IPS DF 6.9 (cell line): ENCODE data around the gene EDEM1.

ENCODE experiments used
- DNase-seq: peaks from one replicate; pipeline ENCODE4 v3.0.0-alpha.2; 2013; ENCODE audit warnings: low read depth, low spot score
- H3K27ac ChIP-seq: one replicate; pipeline ENCODE4 v1.5.1; 2013; ENCODE audit warnings: low read length, control low read depth
- H3K27me3 ChIP-seq: 2 replicates; pipeline ENCODE4 v1.6.1; 2013; ENCODE audit warnings: mild to moderate bottlenecking, low read length; ENCODE audit not compliant: control insufficient read depth, insufficient read depth
- H3K36me3 ChIP-seq: 2 replicates; pipeline ENCODE4 v1.6.1; 2013; ENCODE audit warnings: low read length; ENCODE audit not compliant: control insufficient read depth, insufficient read depth
- H3K4me1 ChIP-seq: 2 replicates; pipeline ENCODE4 v1.6.1; 2013; ENCODE audit warnings: low read length; ENCODE audit not compliant: control insufficient read depth, insufficient read depth
- H3K4me3 ChIP-seq: 2 replicates; pipeline ENCODE4 v1.5.1; 2013; ENCODE audit warnings: mild to moderate bottlenecking, low read length
- H3K9me3 ChIP-seq: 2 replicates; pipeline ENCODE4 v1.6.1; 2013; ENCODE audit warnings: low read length, inconsistent platforms; ENCODE audit not compliant: control insufficient read depth, insufficient read depth
- WGBS: extraction: QIAGEN DNeasy Blood & Tissue Kit; methylation state at CpG from one replicate; pipeline ENCODE4 v1.1.7; 2013; ENCODE audit warnings: mixed read lengths, missing lambda C conversion rate; ENCODE audit not compliant: insufficient read length, insufficient coverage; 5-methylcytosine and 5-hydroxymethylcytosine counted together

EDEM1 gene

GRCh38 chr3:5251196-5251583 is 63.7 kb downstream of the EDEM1 start:
- H3K9me3 ChIP-seq = no peaks in the 10 kb centered on the region
- no peak overlapping the region for H3K27ac ChIP-seq
- H3K4me3 ChIP-seq = no peak overlapping the region
- no CpG with 5 or more reads among the region's 6 CpGs for WGBS
- H3K27me3 ChIP-seq = no peaks in the 10 kb centered on the region
- no peaks in the 10 kb centered on the region for H3K36me3 ChIP-seq
- DNase-seq = no peak
- no peaks in the 10 kb centered on the region for H3K4me1 ChIP-seq

- H3K27ac ChIP-seq = no peak overlapping the region
- no peaks in the 10 kb centered on the region for H3K36me3 ChIP-seq
- WGBS = no CpG with 5 or more reads among the region's 3 CpGs
- DNase-seq = no peak
- H3K4me1 ChIP-seq = no peaks in the 10 kb centered on the region
- no peaks in the 10 kb centered on the region; the same call in 1 of the 2 replicates for H3K27me3 ChIP-seq
- H3K4me3 ChIP-seq = no peak overlapping the region
- no peaks in the 10 kb centered on the region for H3K9me3 ChIP-seq
Measured at GRCh38 chr3:5252131-5252530, 64.6 kb downstream of the EDEM1 start.

DNA sequence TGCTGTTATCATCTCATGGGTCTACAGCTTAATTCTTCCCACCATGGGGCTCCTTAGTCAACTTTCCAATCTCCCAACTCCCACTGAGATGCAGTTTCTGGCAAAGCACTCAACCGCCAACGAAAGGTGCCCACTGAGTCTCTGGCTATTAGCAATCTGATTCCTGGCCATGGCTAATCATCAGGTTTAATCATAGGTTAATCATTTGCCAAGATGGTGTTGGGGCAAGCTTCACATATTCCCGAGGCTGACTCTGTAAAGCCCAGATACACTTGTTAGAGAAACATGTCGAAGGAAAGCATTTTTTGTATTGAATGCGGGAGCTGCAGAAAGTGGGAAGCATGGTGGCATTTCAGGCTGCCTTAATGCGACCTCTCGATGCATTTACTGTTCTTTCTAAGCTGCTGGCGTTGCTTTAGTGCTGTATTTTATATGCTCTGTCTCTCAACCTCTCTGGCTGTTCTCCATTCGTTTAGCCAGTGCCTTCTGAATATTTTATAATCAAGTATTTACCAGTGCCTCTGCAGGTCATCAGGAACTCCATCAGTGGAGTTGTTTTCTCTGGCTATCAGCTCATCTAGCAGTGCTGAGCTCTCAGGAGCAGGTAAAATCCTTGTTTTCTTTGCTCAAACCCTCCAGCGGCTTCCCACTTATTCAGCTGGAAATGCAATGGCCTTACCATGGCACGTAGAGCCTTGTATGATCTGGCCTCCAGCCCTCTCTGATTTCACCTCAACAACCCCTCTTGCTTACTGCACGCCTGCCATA is 67.0 kb downstream of the EDEM1 start:
- WGBS = no CpG with 5 or more reads among the region's 12 CpGs
- H3K4me3 ChIP-seq = no peak overlapping the region
- H3K4me1 ChIP-seq = no peaks in the 10 kb centered on the region
- H3K27ac ChIP-seq = no peak overlapping the region
- no peak for DNase-seq
- no peaks in the 10 kb centered on the region for H3K9me3 ChIP-seq
- H3K36me3 ChIP-seq = no peaks in the 10 kb centered on the region
- no peaks in the 10 kb centered on the region; the same call in 1 of the 2 replicates for H3K27me3 ChIP-seq

DNA sequence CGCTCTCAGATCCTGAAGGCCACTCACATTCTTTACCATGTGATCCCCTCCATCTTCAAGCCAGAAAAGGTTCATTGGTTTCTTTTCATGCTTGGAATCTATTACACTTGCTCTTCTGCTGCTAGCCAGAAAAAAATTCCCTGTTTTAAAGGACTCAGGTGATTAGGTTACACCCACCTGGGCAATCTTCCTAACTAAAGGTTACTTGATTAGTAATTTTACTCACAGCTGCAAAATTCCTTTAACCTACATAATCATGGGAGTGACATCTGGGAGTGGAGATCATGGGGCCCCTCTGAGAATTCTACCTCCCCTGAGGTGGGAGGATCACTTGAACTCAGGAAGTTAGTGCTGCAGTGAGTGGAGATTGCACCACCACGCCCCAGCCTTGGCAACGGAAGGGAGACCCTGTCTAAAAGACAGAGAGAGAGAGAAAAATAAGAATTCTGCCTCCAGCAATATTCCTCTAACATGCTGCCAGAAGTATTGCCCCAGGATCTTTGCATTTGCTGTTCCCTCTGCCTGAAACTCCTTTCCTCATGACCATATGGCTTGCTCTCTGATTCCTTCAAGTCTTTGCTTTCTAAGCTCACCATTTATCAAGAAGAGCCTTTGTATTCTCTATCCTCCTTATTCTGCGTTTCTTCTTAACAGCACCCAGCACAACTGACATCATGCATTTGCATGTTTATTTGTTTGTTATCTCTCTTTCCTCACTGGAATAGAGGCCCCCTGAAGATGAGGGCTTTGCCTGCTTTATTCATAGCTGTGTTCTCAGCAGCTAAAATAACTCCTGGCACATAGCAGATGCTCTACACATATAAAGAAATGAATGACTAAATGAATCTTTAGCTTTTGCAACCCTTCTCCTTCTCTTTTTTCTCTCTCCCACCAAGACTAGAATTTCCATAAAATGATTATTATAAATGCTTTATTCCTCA is 68.2 kb downstream of the EDEM1 start:
- H3K27me3 ChIP-seq = no peaks in the 10 kb centered on the region; the same call in 1 of the 2 replicates
- H3K4me3 ChIP-seq = no peak overlapping the region
- H3K36me3 ChIP-seq = no peaks in the 10 kb centered on the region
- no peaks in the 10 kb centered on the region for H3K4me1 ChIP-seq
- no CpG with 5 or more reads among the region's 4 CpGs for WGBS
- no peak for DNase-seq
- H3K27ac ChIP-seq = no peak overlapping the region
- no peaks in the 10 kb centered on the region for H3K9me3 ChIP-seq

DNA sequence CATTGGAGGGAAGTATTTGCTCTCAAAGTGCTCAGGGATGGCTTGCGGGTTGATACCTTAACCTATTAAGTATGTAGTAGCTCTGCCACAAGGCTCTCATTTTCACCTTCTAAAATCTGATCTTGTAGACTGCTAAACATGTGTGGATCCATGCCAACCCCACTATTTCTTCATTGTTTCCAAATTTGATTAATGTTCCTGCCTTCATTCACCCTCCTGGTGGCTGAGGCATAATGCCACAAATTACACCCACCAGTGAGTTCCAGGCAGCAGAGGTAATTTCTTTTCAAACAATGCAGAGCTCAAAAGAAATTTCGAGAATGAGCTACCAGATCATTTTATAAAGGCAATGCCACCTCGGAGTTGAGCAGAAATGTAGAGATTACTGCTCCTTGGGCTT is 71.0 kb downstream of the EDEM1 start:
- H3K27ac ChIP-seq = no peak overlapping the region
- no peak for DNase-seq
- no peaks in the 10 kb centered on the region for H3K36me3 ChIP-seq
- no peaks in the 10 kb centered on the region for H3K9me3 ChIP-seq
- H3K4me3 ChIP-seq = no peak overlapping the region
- no peaks in the 10 kb centered on the region; the same call in 1 of the 2 replicates for H3K27me3 ChIP-seq
- H3K4me1 ChIP-seq = no peaks in the 10 kb centered on the region
- WGBS = no CpG with 5 or more reads among the region's 3 CpGs

DNA sequence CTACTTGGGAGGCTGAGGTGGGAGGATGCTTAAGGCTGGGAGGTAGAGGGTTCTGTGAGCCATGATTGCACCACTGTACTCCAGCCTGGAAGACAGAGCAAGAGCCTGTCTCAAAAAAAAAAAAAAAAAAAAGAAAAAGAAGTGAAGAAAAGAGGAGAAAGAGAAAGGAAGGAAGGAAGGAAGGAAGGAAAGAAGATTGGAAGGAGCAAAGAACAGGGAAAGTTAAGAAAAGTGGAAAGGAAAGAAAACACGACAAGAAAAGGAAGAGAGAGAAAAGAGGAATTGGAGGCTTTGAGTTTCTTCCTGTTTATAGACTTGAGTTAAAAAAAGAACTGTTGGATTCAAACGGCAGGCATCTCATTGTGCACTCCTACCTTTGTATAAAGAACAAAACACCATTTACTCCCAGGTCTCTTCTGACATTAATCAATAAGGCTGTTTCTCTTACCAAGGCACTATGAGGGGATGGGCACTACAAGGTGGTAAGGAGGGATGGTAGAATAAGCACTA is 73.5 kb downstream of the EDEM1 start:
- Histone ChIP-seq H3K36me3 (no peaks in the 10 kb centered on the region), H3K27ac (no peak overlapping the region), H3K4me3 (no peak overlapping the region), H3K9me3 (no peaks in the 10 kb centered on the region), H3K27me3 (no peaks in the 10 kb centered on the region; the same call in 1 of the 2 replicates), H3K4me1 (no peaks in the 10 kb centered on the region)
- DNase-seq = no peak
- whole genome bisulfite sequencing = no CpG with 5 or more reads among the region's 2 CpGs

- Histone ChIP-seq H3K27me3 (no peaks in the 10 kb centered on the region), H3K9me3 (no peaks in the 10 kb centered on the region), H3K27ac (no peak overlapping the region), H3K4me3 (no peak overlapping the region), H3K36me3 (no peaks in the 10 kb centered on the region), H3K4me1 (no peaks in the 10 kb centered on the region)
- WGBS = no CpG with 5 or more reads among the region's 4 CpGs
- no peak for DNase-seq
Measured at GRCh38 chr3:5262507-5262906, 75.0 kb downstream of the EDEM1 start.

DNA sequence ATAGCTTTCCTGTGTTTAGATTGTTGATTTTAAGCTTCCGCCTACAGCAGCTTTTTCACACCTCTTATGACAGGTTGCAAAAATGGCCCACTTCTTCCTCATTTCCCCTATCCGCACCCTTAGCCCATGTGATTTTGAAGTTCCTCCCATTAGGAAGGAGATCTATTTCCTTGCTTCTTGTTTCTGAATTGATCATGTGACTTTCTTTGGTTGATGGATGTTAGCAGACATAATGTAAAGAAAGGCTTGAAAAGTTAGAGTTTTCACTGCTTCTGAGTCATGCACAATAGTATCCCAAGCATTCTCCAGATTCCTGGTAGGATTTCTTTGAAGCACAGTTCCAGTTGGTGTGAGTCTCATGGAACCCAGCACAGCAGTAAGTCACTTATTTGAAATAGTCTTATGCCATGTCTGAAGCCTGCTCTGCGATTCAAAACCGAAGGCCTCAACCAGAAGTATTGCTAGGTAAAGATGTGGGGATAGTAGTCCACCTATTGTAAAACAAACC is 76.6 kb downstream of the EDEM1 start:
- no peak for DNase-seq
- Histone ChIP-seq H3K4me1 (no peaks in the 10 kb centered on the region), H3K27ac (no peak overlapping the region), H3K27me3 (no peaks in the 10 kb centered on the region), H3K4me3 (no peak overlapping the region), H3K9me3 (no peaks in the 10 kb centered on the region), H3K36me3 (no peaks in the 10 kb centered on the region)
- WGBS = no CpG with 5 or more reads among the region's 4 CpGs

GRCh38 chr3:5264896-5265770 is 77.6 kb downstream of the EDEM1 start:
- DNase-seq = no peak
- Histone ChIP-seq H3K4me3 (no peak overlapping the region), H3K27me3 (no peaks in the 10 kb centered on the region), H3K4me1 (no peaks in the 10 kb centered on the region), H3K36me3 (no peaks in the 10 kb centered on the region), H3K27ac (no peak overlapping the region), H3K9me3 (no peaks in the 10 kb centered on the region)
- WGBS = no CpG with 5 or more reads among the region's 7 CpGs
